Neural cell (in vitro differentiated cells): ENCODE measurements around the gene FBXO30. TPM values are rescaled to one million over a fixed set of nuclear protein-coding genes. Genes with fewer than 3 reads are reported as not detected.

Experiments
- H2AFZ ChIP-seq: fragments of 200-600, 300-800 bp; sonication (generic), shearing (Covaris generic); 2 replicates; pipeline ENCODE4 v1.6.0; 2014; ENCODE audit warnings: low read depth, mild to moderate bottlenecking, antibody characterized with exemption, low read length, moderate library complexity
- H3F3A ChIP-seq: fragments of 200-600 bp; shearing (Covaris generic); 2 replicates; pipeline ENCODE4 v1.6.1; 2016; ENCODE audit warnings: mild to moderate bottlenecking, moderate library complexity, mixed read lengths, antibody characterized with exemption, low read length; ENCODE audit not compliant: insufficient read depth, poor library complexity, severe bottlenecking
- H3K27ac ChIP-seq: fragments of 200-600, 300-800 bp; sonication (generic), shearing (Covaris generic); 2 replicates; pipeline ENCODE4 v1.5.1; 2014; ENCODE audit warnings: mild to moderate bottlenecking, low read length, moderate library complexity
- H3K27me3 ChIP-seq: fragments of 300-800, 200-600 bp; sonication (generic), shearing (Covaris generic); 2 replicates; pipeline ENCODE4 v1.6.0; 2014; ENCODE audit warnings: mild to moderate bottlenecking, low read depth, low read length, moderate library complexity; ENCODE audit not compliant: insufficient read depth
- H3K36me3 ChIP-seq: fragments of 300-800, 200-600 bp; sonication (generic), shearing (Covaris generic); 2 replicates; pipeline ENCODE4 v1.5.1; 2014; ENCODE audit warnings: mild to moderate bottlenecking, antibody characterized with exemption, low read length, moderate library complexity; ENCODE audit not compliant: insufficient read depth
- H3K4me2 ChIP-seq: fragments of 300-800, 200-600 bp; sonication (generic), shearing (Covaris generic); 2 replicates; pipeline ENCODE4 v1.6.0; 2014; ENCODE audit warnings: mild to moderate bottlenecking, low read length
- H3K4me3 ChIP-seq: fragments of 300-800, 200-600 bp; sonication (generic), shearing (Covaris generic); 2 replicates; pipeline ENCODE4 v1.5.1; 2014; ENCODE audit warnings: mild to moderate bottlenecking, low read length, moderate library complexity
- H3K79me2 ChIP-seq: fragments of 200-600 bp; shearing (Covaris generic); replicated peaks from 2 replicates; pipeline ENCODE4 v1.6.0; 2014; ENCODE audit warnings: mild to moderate bottlenecking, low read length, moderate library complexity; ENCODE audit not compliant: insufficient read depth
- H3K9ac ChIP-seq: fragments of 300-800, 200-600 bp; sonication (generic), shearing (Covaris generic); 2 replicates; pipeline ENCODE4 v1.6.1; 2016; ENCODE audit warnings: mild to moderate bottlenecking, low read length, mixed read lengths
- H3K9me2 ChIP-seq: fragments of 200-600 bp; shearing (Covaris generic); 2 replicates; pipeline ENCODE4 v1.6.1; 2016; ENCODE audit warnings: mild to moderate bottlenecking, low read length, mixed read lengths; ENCODE audit not compliant: insufficient read depth
- H3K9me3 ChIP-seq: fragments of 200-600, 300-800 bp; sonication (generic), shearing (Covaris generic); 2 replicates; pipeline ENCODE4 v1.6.1; 2016; ENCODE audit warnings: mild to moderate bottlenecking, mixed run types, low read length, moderate library complexity, mixed read lengths
- H4K20me1 ChIP-seq: fragments of 200-600 bp; shearing (Covaris generic); 2 replicates; pipeline ENCODE4 v1.6.1; 2016; ENCODE audit warnings: mild to moderate bottlenecking, mixed run types; ENCODE audit not compliant: insufficient read depth
- EP300 ChIP-seq: fragments of 450-650 bp; conservative IDR thresholded peaks from 2 replicates; pipeline ENCODE4 v1.6.1; 2014; ENCODE audit warnings: antibody characterized with exemption, mild to moderate bottlenecking, moderate library complexity; ENCODE audit not compliant: poor library complexity, severe bottlenecking
- EZH2 ChIP-seq: fragments of 200-600, 300-800 bp; shearing (Covaris generic), sonication (generic); IDR thresholded peaks from 2 replicates; pipeline ENCODE4 v1.6.1; 2014; ENCODE audit warnings: antibody characterized with exemption, low read length, borderline replicate concordance, mild to moderate bottlenecking; ENCODE audit not compliant: insufficient read depth, poor library complexity, severe bottlenecking
- MXI1 ChIP-seq: fragments of 450-650 bp; conservative IDR thresholded peaks from 2 replicates; pipeline ENCODE4 v1.6.1; 2014; ENCODE audit warnings: antibody characterized with exemption, mild to moderate bottlenecking; ENCODE audit not compliant: poor library complexity, severe bottlenecking
- POLR2AphosphoS5 ChIP-seq: IDR thresholded peaks from 2 replicates; pipeline ENCODE4 v1.6.1; 2012
- RAD21 ChIP-seq: fragments of 450-650 bp; conservative IDR thresholded peaks from 2 replicates; pipeline ENCODE4 v1.6.1; 2014; ENCODE audit warnings: antibody characterized with exemption, mild to moderate bottlenecking, moderate library complexity
- SMC3 ChIP-seq: fragments of 450-650 bp; conservative IDR thresholded peaks from 2 replicates; pipeline ENCODE4 v1.6.1; 2014; ENCODE audit warnings: antibody characterized with exemption, mild to moderate bottlenecking, moderate library complexity; ENCODE audit not compliant: poor library complexity
- TAF1 ChIP-seq: IDR thresholded peaks from 2 replicates; pipeline ENCODE4 v1.6.1; 2012; ENCODE audit warnings: low read depth
- polyA plus RNA-seq: library from polyadenylated mRNA; depleted of rRNA; stranded (reverse); fragments of >200 nt; gene quantifications from 2 replicates; pipeline ENCODE4 v1.2.3, GENCODE V29; 2014
- TF ChIP-seq, protein P1 (sequence below): IDR thresholded peaks from 2 replicates; pipeline ENCODE4 v1.6.1; 2012; ENCODE audit warnings: borderline replicate concordance
- TF ChIP-seq, protein P2 (sequence below): fragments of 450-650 bp; IDR thresholded peaks from 2 replicates; pipeline ENCODE4 v1.5.1; 2014; ENCODE audit warnings: antibody characterized with exemption, mild to moderate bottlenecking, moderate library complexity; ENCODE audit not compliant: poor library complexity, severe bottlenecking

FBXO30 gene
- polyA plus RNA-seq, 1 donor from 2014 or later: 14.0 TPM

GRCh38 chr6:145811741-145812140 lies 2.9 kb downstream of the FBXO30 start:
- H3K27ac ChIP-seq: no peak overlapping the region
- peaks cover 71% of the 10 kb centered on the region for H3K79me2 ChIP-seq
- H3K27me3 ChIP-seq: no peaks in the 10 kb centered on the region
- H3K4me3 ChIP-seq: peak overlapping the region; percentile 90
- no peaks in the 10 kb centered on the region for H4K20me1 ChIP-seq
- H3K9me3 ChIP-seq: no peaks in the 10 kb centered on the region
- no peak overlapping the region for H2AFZ ChIP-seq
- peaks cover 3% of the 10 kb centered on the region for H3F3A ChIP-seq
- H3K9me2 ChIP-seq: no peaks in the 10 kb centered on the region
- H3K36me3 ChIP-seq: no peaks in the 10 kb centered on the region
- no peak for TF ChIP-seq SMC3
- TF ChIP-seq MXI1: no peak
- TF ChIP-seq EP300: no peak
- TF ChIP-seq, protein P1, sequence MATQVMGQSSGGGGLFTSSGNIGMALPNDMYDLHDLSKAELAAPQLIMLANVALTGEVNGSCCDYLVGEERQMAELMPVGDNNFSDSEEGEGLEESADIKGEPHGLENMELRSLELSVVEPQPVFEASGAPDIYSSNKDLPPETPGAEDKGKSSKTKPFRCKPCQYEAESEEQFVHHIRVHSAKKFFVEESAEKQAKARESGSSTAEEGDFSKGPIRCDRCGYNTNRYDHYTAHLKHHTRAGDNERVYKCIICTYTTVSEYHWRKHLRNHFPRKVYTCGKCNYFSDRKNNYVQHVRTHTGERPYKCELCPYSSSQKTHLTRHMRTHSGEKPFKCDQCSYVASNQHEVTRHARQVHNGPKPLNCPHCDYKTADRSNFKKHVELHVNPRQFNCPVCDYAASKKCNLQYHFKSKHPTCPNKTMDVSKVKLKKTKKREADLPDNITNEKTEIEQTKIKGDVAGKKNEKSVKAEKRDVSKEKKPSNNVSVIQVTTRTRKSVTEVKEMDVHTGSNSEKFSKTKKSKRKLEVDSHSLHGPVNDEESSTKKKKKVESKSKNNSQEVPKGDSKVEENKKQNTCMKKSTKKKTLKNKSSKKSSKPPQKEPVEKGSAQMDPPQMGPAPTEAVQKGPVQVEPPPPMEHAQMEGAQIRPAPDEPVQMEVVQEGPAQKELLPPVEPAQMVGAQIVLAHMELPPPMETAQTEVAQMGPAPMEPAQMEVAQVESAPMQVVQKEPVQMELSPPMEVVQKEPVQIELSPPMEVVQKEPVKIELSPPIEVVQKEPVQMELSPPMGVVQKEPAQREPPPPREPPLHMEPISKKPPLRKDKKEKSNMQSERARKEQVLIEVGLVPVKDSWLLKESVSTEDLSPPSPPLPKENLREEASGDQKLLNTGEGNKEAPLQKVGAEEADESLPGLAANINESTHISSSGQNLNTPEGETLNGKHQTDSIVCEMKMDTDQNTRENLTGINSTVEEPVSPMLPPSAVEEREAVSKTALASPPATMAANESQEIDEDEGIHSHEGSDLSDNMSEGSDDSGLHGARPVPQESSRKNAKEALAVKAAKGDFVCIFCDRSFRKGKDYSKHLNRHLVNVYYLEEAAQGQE: no peak
- TF ChIP-seq POLR2AphosphoS5: no peak
- TF ChIP-seq EZH2: no peak
- TF ChIP-seq, protein P2, sequence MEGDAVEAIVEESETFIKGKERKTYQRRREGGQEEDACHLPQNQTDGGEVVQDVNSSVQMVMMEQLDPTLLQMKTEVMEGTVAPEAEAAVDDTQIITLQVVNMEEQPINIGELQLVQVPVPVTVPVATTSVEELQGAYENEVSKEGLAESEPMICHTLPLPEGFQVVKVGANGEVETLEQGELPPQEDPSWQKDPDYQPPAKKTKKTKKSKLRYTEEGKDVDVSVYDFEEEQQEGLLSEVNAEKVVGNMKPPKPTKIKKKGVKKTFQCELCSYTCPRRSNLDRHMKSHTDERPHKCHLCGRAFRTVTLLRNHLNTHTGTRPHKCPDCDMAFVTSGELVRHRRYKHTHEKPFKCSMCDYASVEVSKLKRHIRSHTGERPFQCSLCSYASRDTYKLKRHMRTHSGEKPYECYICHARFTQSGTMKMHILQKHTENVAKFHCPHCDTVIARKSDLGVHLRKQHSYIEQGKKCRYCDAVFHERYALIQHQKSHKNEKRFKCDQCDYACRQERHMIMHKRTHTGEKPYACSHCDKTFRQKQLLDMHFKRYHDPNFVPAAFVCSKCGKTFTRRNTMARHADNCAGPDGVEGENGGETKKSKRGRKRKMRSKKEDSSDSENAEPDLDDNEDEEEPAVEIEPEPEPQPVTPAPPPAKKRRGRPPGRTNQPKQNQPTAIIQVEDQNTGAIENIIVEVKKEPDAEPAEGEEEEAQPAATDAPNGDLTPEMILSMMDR: no peak
- no peak overlapping the region for H3K9ac ChIP-seq
- H3K4me2 ChIP-seq: peak overlapping the region; percentile 65

- no peaks in the 10 kb centered on the region for H3K9me2 ChIP-seq
- no peak overlapping the region for H3K4me2 ChIP-seq
- no peak overlapping the region for H3K9ac ChIP-seq
- peaks cover 90% of the 10 kb centered on the region for H3K79me2 ChIP-seq
- TF ChIP-seq SMC3 (no peak), EZH2 (no peak), MXI1 (no peak), RAD21 (no peak), TAF1 (no peak), POLR2AphosphoS5 (no peak), EP300 (no peak)
- TF ChIP-seq, protein P2: no peak
- TF ChIP-seq, protein P1: no peak
- H3K36me3 ChIP-seq: peaks cover 14% of the 10 kb centered on the region
- no peaks in the 10 kb centered on the region for H4K20me1 ChIP-seq
- no peaks in the 10 kb centered on the region for H3K9me3 ChIP-seq
- no peak overlapping the region for H3K27ac ChIP-seq
- no peak overlapping the region for H3K4me3 ChIP-seq
- no peaks in the 10 kb centered on the region for H3K27me3 ChIP-seq
- H3F3A ChIP-seq: peaks cover 3% of the 10 kb centered on the region
- H2AFZ ChIP-seq: no peak overlapping the region
These were observed 4.8 kb downstream of the FBXO30 start for GRCh38 chr6:145809785-145810184.
